SHP77 (cell line): ENCODE measurements around the gene ADTRP.

Source experiments
- DNase-seq, 2 experiments: peaks; one replicate each; lab custom pipeline; 2025; lab: John Stamatoyannopoulos, UW

ADTRP gene

DNA sequence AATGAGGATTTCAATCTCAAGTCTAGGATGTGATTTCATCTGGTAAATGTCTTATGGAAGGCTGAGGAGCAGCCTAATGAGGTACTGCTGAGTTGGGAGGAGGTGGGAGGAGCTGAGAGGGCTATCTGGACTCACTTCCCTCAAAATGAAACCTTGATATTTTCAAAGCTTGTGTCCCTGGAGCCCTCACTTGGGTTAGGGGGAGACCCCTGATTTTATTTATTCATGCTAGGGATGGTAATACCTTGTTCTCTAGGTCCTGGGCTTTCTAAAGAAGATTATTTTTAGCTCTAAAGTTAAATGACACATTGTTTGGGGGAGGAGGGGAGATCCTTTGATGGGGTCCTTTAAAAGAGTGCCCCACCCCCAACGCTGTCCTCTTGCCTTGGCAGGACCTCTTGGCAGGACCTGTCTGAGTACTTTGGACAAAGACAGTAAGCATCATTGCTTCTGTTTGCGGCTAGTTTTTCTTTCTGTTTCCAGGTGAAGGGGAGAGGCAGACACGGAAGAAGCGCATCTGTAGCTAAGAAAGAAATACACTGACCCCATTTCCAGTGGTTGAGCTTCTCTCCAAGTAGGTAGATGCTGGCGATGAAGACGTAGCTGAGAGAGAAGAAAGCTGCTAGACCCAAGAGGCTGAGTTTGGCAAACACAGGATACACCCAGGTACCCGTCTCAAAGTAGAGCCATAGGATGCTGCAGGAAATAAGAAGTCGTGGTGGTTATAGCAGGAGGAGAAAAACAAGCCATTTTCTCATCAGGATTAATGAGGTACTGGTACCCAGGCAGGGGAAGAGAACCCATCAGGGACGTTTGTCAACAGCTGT, 55.6 kb downstream of the ADTRP start:
- DNase-seq: no peak

DNA sequence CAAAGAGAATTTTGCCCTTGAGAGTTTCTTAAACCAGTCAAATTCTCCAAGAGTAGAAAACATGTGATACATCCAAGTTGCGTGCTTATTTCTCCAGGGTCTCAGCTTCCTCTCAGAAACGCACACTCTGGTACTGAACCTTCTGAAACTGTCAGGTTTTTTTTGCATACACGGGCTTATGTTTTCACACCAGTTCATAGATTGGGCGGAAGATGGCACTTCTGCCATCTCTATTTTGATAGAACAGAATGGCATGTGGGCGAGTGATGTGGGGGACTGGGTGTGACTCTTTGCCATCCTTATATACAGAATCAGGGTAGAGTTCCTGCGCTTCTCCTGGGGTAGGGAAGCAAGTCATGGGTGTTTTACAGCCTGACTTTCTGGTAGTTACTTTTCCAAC, 56.4 kb downstream of the ADTRP start:
- DNase-seq: no peak

DNA sequence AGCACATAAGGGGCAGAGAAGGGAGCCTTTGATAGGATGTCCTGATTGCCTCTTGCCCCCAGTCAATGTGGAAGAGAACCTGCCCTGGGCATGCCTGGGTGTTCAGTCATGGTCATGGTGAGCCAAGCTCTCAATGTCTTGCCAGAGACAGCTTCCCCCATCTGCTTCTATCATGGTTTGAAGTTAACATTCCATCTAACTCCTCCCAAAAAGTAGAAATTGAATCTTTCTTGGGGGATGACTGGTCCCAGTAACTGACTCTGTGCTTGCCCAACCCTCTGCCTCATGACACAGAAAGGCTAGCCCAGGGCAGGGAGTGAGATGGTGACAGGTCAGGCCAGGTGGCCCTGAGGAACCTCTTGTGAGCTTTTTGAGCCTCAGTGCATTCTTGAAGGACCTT, 60.1 kb downstream of the ADTRP start:
- no peak for DNase-seq

DNA sequence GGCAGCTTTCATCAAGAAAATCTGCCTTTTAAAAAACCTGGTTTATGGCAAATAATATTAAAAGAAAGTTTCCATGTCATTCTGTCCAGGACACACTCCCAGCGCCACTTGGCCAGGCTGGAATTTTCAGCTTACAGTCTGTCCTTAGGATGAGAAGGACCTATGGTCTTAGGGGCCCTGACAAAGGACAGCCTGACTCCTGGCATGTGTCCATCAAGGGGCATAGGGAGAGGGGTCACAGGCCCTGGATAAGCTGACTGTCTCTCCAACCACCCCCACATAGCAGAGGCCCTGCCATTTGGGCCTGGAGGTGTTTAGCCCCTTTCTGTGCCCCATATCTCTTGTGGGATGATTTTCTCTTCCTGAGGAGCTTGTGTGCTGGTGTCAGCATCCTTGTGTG, 60.6 kb downstream of the ADTRP start:
- DNase-seq: no peak

DNA sequence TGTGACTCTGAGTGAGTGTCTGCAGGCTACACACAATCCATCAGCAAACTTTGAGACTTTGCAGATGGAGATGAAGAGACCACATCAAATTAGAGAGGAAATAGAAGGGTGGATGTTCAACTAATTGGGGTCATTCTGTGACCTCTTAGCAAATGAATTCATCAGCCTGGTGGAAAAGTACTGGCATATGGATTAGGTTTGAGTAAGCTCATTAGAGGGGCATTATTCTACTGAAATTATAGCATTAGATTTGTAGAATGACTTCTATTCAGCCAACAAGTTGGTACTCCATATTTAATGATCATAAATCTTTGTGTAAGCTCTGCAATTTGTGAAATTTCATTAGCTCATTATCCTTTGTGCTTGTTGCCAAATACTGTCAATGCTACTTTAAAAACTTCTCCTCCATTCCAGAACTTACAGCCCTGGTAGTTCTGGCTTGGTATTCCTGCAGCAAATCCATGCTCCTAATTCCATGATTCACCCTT, 63.8 kb downstream of the ADTRP start:
- DNase-seq: no peak

DNA sequence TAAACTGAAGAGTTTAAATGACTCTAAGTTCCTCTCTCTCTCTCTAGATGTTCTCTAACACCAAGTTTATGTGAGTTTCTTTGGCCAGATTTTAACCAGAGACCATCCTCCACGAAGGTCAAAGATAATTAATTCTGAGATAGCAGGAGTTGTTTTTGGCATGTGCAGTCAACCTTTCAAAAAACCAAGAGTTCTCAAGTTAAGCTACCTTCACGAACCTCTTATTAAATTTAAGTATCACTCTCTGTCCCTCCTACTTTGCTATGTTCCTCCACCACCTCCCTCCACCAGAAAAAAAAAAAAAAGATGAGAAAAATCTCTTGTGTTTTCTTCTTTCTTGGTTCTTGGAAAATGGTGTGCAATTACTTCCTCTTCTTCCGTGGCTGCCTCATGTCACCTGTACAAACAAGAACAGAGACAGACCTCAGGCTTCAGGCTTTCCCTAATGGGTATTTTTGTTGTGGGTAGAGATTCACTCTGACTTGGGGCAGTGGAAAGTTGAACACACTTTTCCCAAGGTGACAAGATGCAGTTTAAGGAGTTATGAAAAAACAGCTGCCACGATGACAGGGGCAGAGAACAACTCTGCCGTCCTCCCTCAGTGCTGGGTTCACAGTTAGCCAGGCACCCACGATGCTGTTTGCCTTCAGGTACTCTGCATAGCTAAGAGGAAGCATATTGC, 64.3 kb downstream of the ADTRP start:
- DNase-seq: no peak

DNA sequence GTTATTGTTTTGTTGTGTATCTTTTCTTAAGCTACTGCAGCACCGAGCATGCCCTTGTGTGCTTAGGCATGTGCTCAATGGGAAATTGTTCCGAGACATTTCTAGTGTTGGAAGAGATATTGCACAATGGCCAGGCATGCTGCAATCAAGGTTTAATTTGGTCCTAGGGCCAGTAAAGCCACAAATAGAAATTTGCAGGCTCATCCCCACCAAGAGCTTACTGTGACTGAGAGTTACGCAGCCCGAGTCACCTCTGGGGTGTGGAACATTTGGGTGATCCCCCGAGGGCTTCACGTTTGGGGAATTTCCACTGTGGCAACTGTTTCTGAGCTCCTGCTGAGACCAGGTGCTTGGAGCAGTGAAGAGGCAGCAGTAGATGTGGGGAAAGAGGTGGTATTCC, 65.8 kb downstream of the ADTRP start:
- DNase-seq: no peak

DNA sequence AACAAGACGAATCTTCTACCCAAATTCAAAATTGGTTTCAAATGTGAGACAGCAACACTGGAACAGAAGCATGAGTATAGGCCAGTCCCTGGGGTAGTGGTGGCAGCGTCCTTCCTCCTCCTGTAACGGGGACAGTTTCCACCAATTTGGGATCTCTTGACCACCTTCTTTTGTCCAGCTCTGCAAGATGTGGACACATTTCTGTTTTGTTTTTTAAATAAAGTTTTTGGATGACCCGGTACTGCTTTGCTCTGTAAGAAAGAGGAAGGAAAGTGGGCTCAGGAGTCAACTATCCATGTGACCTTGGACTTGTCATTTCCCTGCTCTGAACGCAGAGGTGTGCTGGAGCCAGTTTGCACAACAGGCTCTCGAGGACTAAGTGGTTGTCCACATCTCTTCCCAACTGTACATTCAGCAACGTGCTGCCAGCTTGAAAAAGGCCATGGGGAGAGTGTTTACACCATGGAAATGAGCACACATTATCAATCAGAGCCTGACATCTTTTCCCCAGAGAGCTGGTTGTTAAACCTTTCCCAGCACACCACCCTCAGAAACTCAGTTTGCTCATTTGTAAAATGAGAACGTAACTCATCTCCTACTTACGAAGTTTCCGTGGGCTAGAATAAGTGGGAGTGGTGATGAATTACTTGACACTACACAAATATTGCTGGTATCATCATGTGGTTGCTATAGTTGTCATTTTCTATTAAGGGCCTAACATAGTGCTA, 66.5 kb downstream of the ADTRP start:
- no peak for DNase-seq

DNA sequence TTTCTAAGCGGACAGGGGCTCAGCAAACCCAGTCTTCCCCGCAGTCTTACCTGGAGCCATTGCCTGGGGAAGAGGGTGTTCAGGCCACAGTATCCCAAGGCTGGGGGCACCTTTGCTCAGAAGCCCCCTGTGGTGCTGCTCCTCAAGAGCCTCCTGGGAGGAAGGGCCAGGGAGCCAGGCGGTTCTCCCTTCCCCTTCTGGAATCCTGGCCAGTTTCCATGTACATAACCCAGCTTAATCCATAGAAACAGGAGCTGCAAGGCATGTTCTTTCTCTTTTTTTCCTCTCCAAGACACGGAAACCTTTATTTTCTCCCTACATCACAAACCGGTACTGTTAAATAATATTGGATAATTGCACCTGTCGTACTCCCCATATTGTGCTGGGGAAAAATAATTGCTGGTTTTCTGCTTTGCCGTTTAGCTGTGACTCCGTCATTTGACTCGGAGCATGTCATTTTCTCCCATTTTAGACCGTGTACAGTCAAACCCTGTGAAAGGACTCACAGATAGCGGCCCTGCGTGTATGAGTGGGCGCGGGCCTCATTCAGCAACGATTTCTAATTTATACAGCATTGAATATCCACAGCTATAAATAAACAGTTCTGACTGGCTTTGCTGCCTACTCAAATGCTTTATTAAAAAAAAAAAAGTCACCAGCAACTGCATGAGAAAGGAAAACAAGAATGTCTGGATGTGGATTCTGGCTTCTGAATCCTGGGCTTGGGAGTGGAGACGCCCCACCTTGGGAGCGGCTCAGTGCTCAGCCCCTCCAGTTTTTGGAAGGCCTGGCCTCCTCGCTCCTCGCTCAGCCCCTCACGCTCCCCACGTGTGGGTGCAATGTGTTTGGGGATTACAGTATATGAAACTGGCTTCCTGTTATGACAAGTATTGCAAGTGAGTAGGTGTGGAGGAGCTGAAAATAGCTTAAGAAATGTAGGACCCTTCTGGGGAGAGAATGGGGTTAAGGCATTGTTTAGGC, 67.3 kb downstream of the ADTRP start:
- no peak for DNase-seq

DNA sequence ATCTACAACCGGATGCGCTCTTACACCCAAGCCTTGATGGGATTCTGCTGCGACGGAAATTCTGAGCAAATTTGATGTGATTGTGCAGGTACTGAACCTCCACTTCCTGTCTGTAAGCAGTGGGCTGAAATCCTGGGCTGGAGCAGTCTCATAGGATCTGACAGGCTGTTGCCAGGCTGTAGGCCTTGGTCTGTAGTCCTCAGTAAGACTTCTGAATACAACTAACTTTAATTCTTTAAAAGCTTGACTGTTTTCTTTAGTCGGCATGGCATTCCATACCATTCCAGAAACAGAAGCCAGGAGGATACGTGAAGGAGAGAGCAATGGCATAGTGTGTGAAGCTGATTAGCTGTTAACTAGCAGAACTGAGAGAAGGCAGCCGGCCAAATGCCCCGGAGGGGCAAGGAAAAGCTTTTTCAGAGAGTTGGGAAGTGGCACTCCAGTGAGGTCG, 68.3 kb downstream of the ADTRP start:
- DNase-seq: no peak

DNA sequence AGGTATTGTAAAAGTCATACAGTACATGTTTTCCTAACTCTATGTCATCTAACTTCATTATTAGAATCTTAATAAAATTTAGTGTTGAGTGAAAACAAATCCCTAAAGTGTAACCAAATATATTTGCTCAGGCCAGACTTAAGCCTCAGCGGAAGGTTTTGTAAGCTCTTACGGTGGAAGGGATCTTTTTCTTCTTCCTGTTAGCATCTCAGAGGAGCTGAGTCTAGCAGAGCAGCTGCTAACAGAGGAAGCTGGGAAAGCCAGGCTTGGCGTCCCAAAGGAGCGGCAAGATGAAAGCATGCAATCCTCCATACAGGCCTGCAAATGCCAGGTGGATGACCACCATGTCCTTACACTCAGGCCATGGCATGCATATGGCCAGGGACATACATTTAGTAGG, 72.4 kb downstream of the ADTRP start:
- DNase-seq: no peak

DNA sequence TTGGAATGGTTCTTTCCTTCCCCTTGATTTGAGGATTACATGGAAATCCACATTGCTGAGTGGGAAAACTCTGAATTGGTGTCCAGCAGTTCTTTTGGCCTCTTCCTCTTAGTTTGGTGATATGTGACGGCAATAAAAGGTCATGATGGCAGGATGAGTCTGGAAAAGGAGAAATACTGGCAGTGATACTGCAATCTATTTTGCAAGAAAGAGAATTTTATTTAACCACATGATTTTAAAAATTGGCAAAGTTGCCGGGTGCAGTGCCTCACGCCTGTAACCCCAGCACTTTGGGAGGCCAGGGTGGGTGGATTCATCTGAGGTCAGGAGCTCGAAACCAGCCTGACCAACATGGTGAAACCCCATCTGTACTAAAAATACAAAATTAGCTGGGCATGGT, 73.1 kb downstream of the ADTRP start:
- no peak for DNase-seq

DNA sequence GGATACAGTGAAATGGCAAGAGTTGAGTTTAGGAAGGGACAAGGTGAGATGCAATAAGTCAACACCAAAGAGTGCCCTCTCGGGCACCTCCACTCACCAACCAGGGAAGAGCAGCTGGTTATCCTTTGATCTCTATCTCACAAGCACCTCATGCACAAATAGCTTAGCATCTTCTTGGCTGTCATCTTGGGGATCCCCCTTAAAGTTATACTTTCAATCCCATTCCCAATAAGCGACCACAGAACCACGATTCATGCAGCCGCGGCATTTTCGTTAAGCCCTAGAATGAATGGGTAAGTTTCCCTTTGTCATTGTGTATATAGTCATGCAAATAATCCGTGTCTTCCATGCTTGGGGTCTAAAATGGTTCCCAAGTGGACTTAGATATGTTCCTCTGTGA, 73.5 kb downstream of the ADTRP start:
- DNase-seq: no peak

DNA sequence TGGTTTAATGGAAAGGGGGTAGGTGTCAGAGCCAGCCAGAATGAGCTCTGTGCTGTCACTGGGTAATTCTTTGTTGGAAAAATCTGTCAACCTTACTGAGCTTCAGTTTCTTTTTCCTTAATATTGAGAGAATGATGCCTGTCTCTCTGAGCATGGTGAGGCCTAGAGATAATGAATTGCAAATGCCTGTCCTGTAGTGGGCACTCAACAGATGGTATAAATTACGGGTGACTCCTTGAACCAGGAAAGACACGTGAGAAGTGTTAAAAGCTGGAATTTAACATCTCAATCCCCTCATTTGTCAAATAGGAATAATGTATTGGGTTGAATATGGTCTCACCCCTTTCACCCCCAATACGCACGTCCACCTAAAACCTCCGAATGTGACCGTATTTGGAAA, 74.9 kb downstream of the ADTRP start:
- DNase-seq: no peak

DNA sequence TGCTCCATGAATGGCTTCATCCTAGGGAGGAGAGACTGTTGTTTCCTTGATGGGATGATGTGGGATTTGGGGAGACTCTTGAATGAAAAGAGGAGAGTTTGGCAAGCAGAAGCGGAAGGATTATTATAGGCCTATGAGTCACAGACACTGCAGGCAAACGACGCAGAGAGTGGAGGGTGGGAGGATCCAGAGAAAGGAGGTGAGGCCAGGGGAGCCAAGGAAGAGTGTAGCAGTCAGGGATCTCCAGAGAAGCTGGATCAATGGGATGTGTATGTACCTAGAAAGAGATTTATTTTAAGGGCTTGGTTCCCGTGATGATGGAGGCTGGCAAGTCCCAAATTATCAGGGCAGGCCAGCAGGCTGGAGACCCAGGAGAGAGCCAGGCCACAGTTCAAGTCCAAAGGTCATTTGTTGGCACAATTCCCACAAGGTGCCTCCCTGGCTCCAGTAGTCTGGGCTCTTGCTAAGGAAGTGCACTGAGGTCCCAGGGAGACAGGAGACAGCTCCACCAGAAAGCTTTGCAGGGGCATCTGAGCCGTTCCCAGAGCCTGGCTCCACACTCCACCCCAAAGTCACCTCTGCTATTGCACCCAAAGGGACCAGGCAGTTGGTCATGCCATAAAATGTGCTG, 76.0 kb downstream of the ADTRP start:
- no peak for DNase-seq

DNA sequence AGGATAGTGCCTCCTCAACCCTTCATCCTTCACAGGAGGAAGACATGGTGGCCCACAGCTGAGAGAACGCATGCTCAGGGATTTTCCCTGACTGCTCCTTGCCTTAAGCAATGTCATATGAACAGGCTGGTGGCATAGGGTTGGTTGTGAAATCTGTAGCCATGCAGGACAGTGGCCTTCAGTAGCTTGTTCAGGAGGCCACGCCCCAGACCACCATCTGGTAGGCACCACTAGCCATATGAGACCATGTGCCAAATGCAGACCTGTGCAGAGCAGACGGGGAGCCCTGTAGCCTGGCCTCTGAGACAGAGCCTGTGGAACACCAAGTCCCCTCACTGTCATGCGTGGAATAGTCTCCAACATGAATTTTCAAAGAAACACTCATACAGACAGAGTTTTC, 76.5 kb downstream of the ADTRP start:
- DNase-seq: no peak

DNA sequence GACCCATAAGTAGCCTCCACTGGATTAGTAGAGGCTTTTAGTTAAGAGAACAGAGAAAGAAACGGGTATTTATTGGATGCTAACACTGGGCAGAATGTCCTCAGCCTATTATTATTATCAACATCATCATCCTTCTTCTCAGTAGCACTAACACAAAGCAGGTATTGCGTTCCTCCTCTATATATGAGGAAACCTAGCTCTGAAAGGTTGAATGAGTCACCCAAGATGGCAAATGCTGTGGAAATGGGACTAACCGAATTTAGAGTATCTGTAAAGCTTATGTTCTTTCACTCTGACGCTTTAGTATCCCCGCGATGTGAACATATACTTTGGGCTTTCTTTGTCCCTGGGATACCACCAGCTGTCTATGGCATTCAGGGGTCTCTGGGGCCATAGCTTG, 77.0 kb downstream of the ADTRP start:
- no peak for DNase-seq

DNA sequence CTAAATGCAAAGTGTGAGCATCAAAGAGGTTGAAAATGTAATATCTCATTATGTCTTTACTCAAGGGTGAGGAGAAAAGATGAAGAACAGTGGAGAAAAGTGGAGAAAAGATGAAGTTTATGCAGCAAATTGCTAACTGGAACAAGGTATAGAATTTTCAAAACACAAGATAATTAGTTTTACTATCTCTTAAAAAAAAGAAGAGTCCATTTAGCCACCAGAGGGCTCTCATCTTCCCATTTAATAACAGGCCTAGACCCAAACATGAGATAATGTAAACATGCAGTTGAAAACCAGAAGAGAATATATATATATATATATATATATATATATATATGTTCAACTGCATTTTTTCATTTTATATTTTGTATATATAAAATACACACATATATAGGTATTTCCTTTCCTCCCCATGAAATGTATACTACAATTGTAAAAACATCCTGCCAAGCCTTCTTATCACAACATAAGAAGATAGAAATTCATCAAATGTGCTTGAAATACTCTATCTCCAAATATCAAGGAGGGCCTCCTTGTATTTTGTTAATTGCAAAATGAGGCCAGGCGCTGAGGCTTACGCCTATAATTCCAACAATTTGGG, 78.4 kb downstream of the ADTRP start:
- DNase-seq: peak; percentile 17 to 33

DNA sequence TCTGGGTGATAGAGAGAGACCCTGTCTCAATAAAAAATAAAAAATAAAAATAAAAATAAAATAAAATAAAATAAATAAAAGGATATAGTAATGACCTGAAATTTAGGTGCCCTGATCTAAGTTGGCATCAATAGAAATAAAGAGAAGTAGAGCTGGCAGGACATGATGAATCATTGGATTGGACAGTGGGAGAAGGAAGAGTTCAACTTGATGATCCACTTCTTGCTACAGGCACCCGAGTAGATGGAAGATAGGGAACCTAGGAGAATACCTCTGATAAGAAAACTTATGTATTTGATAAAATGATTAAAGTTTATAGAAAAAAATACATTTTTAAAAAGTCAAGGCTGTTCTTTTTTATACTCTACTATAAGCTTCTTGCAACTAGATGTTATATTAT, 79.0 kb downstream of the ADTRP start:
- DNase-seq: no peak

DNA sequence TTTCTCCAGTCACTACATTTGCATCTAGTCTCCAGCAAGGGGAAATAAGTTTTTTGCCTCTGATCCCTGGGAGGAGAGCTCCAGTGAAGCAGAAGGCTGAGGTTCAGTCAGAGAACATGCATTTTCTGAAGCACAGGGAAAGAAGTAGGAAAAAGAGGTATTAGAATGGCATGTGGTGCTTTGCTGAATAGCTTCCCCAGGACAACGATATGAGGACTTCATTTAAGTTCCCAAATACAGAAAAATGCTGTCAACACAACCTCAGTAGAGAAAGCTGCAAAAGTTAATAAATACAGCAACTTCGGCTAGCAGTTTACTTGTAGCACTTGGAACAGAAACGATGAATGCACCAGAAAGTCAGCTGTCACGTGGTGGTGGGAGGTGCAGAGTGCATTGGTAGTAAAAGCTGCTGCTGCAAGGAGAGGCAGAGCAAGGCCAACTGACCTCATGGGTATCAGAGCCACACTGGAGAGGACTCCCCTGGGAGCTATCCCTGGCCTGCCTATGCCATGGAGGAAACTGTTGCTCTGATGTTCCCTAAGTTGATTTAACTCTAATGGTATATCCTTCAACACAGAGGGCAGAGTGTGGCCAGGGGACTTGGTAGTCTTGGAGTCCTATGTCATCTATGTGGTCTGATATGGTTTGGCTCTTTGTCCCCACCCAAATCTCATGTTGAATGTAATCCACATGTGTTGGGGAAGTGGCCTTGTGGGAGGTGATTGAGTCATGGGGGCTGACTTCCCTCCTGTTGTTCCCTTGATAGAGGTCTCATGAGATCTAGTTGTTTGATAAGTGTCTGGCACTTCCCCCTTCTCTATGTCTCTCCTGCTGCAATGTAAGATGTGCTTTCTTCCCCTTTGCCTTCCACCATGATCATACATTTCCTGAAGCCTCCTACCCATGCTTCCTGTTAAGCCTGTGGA, 85.9 kb downstream of the ADTRP start:
- no peak for DNase-seq
